ENCODE measurements around the gene MC1R.
"Not testable (repeated sequence)": the region's sequence is repeated elsewhere in the genome, so short reads cannot be mapped to it uniquely, and the experiment has no call there.

Gene MC1R

DNA sequence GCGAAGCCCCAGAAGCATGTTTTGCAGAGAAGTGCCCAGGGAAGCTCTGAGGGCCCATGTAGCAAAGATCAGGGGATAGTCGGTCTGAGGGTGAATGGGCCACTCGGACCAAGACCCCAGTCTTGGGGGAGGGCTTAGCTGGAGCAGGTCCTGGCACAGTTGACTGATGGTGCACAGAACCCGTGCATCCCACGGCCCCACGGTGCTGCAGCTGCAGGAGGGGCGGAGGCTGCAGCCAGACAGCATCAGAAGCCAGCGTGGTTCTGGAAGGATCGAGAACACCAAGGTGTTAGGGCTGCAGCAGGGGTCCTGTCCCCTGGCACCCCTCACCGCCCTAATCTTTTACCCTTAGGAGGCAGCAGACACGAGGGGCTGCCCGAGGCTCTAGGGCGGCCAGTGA is 6.5 kb upstream of the MC1R start:
- Histone ChIP-seq H3K9ac (no peak overlapping the region), H3K36me3 (ENCODE audit: insufficient read depth) (no peaks in the 10 kb centered on the region), H3K4me1 (ENCODE audit: low read depth, poor library complexity, severe bottlenecking) (peaks cover 15% of the 10 kb centered on the region), H2AFZ (ENCODE audit: low read depth) (no peak overlapping the region), H3K27me3 (ENCODE audit: insufficient read depth, low read depth) (no peaks in the 10 kb centered on the region), H4K20me1 (ENCODE audit: insufficient read depth) (no peaks in the 10 kb centered on the region), H3K4me2 (no peak overlapping the region), H3K4me3 (IDR thresholded peaks at IDR 0.05; ENCODE audit: insufficient read depth, low read depth, low read length) (no peak overlapping the region), H3K27ac (no peak overlapping the region), H3K79me2 (ENCODE audit: insufficient read depth, low read depth) (no peaks in the 10 kb centered on the region)
- TF ChIP-seq, protein P1, sequence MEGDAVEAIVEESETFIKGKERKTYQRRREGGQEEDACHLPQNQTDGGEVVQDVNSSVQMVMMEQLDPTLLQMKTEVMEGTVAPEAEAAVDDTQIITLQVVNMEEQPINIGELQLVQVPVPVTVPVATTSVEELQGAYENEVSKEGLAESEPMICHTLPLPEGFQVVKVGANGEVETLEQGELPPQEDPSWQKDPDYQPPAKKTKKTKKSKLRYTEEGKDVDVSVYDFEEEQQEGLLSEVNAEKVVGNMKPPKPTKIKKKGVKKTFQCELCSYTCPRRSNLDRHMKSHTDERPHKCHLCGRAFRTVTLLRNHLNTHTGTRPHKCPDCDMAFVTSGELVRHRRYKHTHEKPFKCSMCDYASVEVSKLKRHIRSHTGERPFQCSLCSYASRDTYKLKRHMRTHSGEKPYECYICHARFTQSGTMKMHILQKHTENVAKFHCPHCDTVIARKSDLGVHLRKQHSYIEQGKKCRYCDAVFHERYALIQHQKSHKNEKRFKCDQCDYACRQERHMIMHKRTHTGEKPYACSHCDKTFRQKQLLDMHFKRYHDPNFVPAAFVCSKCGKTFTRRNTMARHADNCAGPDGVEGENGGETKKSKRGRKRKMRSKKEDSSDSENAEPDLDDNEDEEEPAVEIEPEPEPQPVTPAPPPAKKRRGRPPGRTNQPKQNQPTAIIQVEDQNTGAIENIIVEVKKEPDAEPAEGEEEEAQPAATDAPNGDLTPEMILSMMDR (conservative IDR thresholded peaks at IDR 0.05; ENCODE audit: low read depth, low read length) = no peak

DNA sequence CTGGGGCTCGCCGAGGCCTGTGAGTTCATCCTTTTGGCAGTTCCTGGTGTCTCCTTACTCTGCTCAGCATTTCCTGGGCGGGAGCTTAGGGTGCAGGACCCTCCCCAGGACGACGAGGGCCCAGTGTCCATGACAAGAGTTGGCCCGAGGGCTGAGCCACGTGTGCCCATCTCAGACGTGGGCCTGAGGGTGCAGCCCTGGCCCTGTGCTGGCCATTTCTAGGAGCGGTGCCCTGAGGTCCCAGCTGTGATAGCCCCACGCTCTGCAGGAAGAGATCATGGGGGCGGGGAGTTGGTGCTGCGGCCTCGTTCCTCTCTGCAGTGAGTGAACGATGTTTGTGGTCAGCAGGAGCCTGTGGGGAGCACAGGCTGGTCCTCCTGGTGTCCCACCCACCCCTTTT is 6.0 kb upstream of the MC1R start:
- H3K27me3 ChIP-seq (ENCODE audit: insufficient read depth, low read depth) = no peaks in the 10 kb centered on the region
- no peak overlapping the region for H3K9ac ChIP-seq
- TF ChIP-seq, protein P1 (conservative IDR thresholded peaks at IDR 0.05; ENCODE audit: low read depth, low read length) = no peak
- no peak overlapping the region for H2AFZ ChIP-seq (ENCODE audit: low read depth)
- H4K20me1 ChIP-seq (ENCODE audit: insufficient read depth) = no peaks in the 10 kb centered on the region
- no peak overlapping the region for H3K4me2 ChIP-seq
- peaks cover 19% of the 10 kb centered on the region for H3K4me1 ChIP-seq (ENCODE audit: low read depth, poor library complexity, severe bottlenecking)
- no peaks in the 10 kb centered on the region for H3K79me2 ChIP-seq (ENCODE audit: insufficient read depth, low read depth)
- no peaks in the 10 kb centered on the region for H3K36me3 ChIP-seq (ENCODE audit: insufficient read depth)
- no peak overlapping the region for H3K27ac ChIP-seq
- no peak overlapping the region for H3K4me3 ChIP-seq (IDR thresholded peaks at IDR 0.05; ENCODE audit: insufficient read depth, low read depth, low read length)

DNA sequence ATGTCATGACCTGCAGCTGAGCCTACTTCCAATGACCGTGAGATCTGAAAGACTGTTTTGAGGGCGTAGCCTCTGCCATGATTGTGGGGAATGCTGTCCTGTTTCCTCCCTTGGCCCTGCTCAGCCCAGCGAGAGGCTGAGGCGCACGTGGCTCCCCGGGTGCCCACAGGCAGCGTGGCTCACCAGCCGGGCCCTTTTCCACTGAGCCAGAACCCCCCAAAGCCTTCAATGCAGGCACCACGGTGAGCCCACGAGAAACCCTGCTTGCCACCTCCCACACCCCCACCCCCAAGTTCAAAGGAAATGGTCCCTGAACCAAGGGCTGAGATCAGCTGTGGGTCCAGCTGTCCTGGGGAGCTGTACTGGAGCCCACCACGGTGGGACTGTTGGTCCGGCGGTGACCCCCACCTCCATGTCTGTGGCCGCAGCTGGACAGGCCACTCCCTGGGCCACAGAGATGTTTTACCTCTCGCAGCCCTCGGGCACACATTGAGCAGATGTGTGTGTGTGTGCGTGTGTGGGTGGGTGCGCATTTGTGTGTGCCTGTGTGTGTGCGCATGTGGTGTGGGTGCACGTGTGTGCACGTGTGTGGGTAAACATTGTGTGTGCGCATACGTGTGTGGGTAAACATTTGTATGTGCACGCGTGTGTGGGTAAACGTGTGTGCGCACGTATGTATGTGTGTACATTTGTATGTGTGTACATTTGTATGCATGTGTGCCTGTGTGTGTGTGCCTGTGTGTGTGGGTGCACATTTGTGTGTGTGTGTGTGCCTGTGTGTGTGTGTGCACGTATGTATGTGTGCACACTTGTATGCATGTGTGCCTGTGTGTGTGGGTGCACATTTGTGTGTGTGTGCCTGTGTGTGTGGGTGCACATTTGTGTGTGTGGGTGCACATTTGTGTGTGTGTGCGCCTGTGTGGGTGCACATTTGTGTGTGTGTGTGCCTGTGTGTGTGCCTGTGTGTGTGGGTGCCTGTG is 5.0 kb upstream of the MC1R start:
- no peak overlapping the region for H3K4me2 ChIP-seq
- no peak overlapping the region for H3K27ac ChIP-seq
- H3K27me3 ChIP-seq (ENCODE audit: insufficient read depth, low read depth) = no peaks in the 10 kb centered on the region
- no peaks in the 10 kb centered on the region for H3K79me2 ChIP-seq (ENCODE audit: insufficient read depth, low read depth)
- peaks cover 29% of the 10 kb centered on the region for H3K4me1 ChIP-seq (ENCODE audit: low read depth, poor library complexity, severe bottlenecking)
- no peak overlapping the region for H3K9ac ChIP-seq
- no peaks in the 10 kb centered on the region for H4K20me1 ChIP-seq (ENCODE audit: insufficient read depth)
- H2AFZ ChIP-seq (ENCODE audit: low read depth) = no peak overlapping the region
- no peak overlapping the region for H3K4me3 ChIP-seq (IDR thresholded peaks at IDR 0.05; ENCODE audit: insufficient read depth, low read depth, low read length)
- H3K36me3 ChIP-seq (ENCODE audit: insufficient read depth) = no peaks in the 10 kb centered on the region
- TF ChIP-seq, protein P1 (conservative IDR thresholded peaks at IDR 0.05; ENCODE audit: low read depth, low read length) = no peak

DNA sequence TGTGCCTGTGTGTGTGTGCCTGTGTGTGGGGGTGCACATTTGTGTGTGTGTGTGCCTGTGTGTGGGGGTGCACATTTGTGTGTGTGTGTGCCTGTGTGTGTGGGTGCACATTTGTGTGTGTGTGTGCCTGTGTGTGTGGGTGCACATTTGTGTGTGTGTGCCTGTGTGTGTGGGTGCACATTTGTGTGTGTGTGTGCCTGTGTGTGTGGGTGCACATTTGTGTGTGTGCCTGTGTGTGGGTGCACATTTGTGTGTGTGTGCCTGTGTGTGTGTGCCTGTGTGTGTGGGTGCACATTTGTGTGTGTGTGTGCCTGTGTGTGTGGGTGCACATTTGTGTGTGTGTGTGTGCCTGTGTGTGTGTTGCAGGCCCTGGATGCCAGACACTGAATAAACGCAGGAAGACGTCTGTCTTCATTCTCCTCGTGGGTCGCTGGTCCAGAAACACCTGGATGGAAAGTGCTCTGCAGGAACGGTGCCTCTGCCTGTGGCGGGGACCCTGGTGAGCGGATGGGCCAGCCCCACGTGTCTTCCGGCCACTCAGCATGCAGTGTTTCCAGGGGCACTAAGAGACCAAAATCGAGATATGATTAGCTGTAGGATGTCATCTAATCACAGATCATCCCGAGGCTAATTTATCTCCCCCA is 3.9 kb upstream of the MC1R start:
- not testable (repeated sequence) for H3K36me3 ChIP-seq (ENCODE audit: insufficient read depth); H3K4me3 ChIP-seq (IDR thresholded peaks at IDR 0.05; ENCODE audit: insufficient read depth, low read depth, low read length); H3K79me2 ChIP-seq (ENCODE audit: insufficient read depth, low read depth); H3K4me2 ChIP-seq; H2AFZ ChIP-seq (ENCODE audit: low read depth); H4K20me1 ChIP-seq (ENCODE audit: insufficient read depth); H3K27ac ChIP-seq; H3K9ac ChIP-seq; H3K27me3 ChIP-seq (ENCODE audit: insufficient read depth, low read depth)
- H3K4me1 ChIP-seq (ENCODE audit: low read depth, poor library complexity, severe bottlenecking) = peaks cover 33% of the 10 kb centered on the region
